Stimulated activated naive CD8-positive, alpha-beta T cell treated with anti-CD3 and anti-CD28 coated beads, Interleukin-15, amount 100 ng/mL, for 72 hours (primary cell): Measurements from ENCODE around the gene CTIF.

Experiments used
- ATAC-seq: fragments of 150-1000 bp; cut with Tn5 transposase; 2 replicates; pipeline ENCODE4 v1.10.0; 2021; ENCODE audit warnings: mild to moderate bottlenecking, moderate library complexity
- DNase-seq, 2 donors: peaks; one replicate each; pipeline ENCODE4 v3.0.0; 2021 to 2022
- H3K27ac Mint-ChIP-seq, 2 donors: one replicate each; pipeline ENCODE4 v1.8.0; 2022; ENCODE audit warnings: mild to moderate bottlenecking in 2 of 2, mixed read lengths in 2 of 2, moderate library complexity in 2 of 2
- H3K27me3 Mint-ChIP-seq: one replicate; pipeline ENCODE4 v1.8.0; 2022; ENCODE audit warnings: mixed read lengths
- H3K4me1 Mint-ChIP-seq: one replicate; pipeline ENCODE4 v1.8.0; 2022; ENCODE audit warnings: mild to moderate bottlenecking, mixed read lengths
- H3K4me3 Mint-ChIP-seq, 2 donors: one replicate each; pipeline ENCODE4 v1.8.0; 2022; ENCODE audit warnings: mild to moderate bottlenecking in 2 of 2, mixed read lengths in 2 of 2, moderate library complexity in 1 of 2
- H3K9me3 Mint-ChIP-seq, 2 donors: one replicate each; pipeline ENCODE4 v1.8.0; 2022; ENCODE audit warnings: mixed read lengths in 2 of 2

Gene CTIF

DNA sequence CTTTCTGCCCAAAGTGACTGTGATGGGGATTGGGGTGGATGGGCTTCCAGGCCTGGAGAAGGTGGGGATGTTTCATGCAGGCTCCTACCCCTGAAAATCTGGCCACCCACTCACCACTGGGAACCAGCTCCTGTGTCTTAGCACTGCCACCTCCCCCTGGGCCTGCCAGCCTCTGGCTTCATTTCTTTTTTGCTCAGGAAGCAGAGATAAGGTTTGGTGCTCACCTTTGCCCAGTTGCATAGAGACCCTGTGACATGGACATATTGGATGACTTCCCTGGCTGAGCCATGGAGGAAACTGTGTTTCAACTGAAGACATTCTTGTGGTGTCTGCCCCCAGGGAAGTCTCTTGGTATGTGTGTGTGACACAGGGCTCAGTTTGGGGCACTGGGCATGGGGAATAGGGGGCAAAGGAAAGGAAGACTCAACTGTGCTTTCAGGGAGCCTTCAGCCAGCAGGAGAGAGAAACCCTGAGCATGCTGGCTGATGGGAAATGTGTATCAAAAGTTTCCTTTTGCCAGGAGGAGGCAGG lies 16.7 kb downstream of the CTIF start:
- H3K27ac Mint-ChIP-seq = peak overlapping the region in 1 of 2 donors; percentile 56
- H3K27me3 Mint-ChIP-seq = no peaks in the 10 kb centered on the region
- no peaks in the 10 kb centered on the region for H3K9me3 Mint-ChIP-seq
- no peak overlapping the region for H3K4me3 Mint-ChIP-seq
- no peak for DNase-seq
- ATAC-seq = no peak
- no peaks in the 10 kb centered on the region for H3K4me1 Mint-ChIP-seq

DNA sequence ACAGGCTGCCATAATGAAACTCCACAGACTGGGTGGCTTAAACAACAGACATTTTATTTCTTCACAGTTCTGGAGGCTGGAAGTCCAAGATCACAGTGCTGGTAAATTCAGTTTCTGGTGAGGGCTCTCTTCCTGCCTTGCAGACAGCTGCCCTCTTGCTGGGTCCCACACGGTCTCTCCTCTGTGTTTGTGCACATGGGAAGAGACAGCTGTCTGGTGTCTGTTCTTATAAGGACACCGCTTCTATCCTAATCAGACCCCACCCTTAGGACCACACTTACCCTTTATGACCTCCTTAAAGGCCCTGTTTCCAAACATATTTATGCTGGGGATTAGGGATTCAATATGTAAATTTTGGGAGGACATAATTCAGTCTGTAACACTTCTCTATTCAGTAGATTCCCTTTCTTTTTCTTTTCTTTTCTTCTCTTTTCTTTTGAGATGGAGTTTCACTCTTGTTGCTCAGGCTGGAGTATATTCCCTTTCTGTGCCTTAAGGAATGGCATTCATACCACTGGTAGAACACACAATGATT lies 18.9 kb downstream of the CTIF start:
- no peak overlapping the region for H3K4me3 Mint-ChIP-seq
- no peaks in the 10 kb centered on the region for H3K4me1 Mint-ChIP-seq
- DNase-seq = no peak
- H3K27ac Mint-ChIP-seq = no peak overlapping the region
- H3K27me3 Mint-ChIP-seq = no peaks in the 10 kb centered on the region
- H3K9me3 Mint-ChIP-seq = no peaks in the 10 kb centered on the region
- ATAC-seq = no peak

DNA sequence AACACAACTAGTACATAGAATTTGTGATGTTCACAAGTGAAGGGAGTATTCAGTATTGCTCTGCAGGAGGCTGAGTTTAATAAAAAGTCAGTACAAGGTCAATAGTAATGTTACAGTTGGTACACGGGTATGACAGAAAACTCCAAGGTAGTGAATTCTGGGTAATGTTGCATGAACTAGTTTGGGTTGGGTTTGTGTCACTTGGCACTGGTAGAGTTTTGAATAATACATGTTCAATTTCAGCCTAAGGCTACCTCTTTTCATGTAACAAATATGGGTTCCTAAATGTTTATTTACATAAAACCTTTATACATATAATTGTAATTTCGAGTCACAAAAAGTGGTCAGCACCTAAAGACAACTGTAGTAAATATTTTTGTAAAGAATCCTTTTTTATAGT lies 19.4 kb downstream of the CTIF start:
- Mint-ChIP-seq H3K4me3 (no peak overlapping the region), H3K9me3 (no peaks in the 10 kb centered on the region), H3K4me1 (peaks cover 3% of the 10 kb centered on the region), H3K27me3 (no peaks in the 10 kb centered on the region), H3K27ac (no peak overlapping the region)
- DNase-seq (no peak), ATAC-seq (no peak)

DNA sequence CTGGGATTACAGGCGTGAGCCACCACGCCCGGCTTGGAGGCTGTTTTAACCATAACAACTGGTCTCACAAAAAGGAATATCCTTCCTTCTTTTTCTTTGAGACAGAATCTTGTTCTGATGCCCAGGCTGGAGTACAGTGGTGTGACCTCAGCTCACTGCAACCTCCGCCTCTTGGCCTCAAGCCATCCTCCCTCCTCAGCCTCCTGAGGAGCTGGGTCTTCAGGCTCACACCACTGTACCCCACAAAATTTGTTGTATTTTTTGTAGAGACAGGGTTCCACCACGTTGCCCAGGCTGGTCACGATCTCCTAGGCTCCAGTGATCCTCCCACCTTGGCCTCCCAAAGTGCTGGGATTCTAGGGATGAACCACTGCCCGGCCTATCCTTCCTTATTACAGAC lies 21.7 kb downstream of the CTIF start:
- Mint-ChIP-seq H3K4me3 (no peak overlapping the region), H3K27me3 (no peaks in the 10 kb centered on the region), H3K27ac (no peak overlapping the region), H3K9me3 (no peaks in the 10 kb centered on the region), H3K4me1 (peaks cover 14% of the 10 kb centered on the region)
- DNase-seq = no peak
- ATAC-seq = no peak

DNA sequence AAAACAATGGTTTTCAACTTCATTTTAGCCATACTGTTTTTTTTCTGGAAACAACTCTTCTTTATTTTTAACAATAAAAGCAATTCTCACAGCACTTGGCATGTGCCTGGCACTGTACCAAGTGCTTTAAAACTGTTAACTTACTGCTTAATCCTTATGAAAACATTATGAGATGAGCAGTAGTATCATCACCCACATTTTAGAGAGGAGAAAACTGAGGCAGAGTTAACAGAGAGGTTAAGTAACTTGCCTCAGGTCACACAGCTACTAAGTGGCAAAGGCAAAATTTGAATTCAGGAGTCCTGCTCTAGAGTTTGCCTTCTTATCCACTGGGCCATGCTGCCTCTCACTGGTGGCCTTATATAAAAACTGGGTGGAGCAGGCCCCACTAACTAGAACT lies 23.2 kb downstream of the CTIF start:
- H3K4me1 Mint-ChIP-seq = peaks cover 14% of the 10 kb centered on the region
- no peak overlapping the region for H3K4me3 Mint-ChIP-seq
- ATAC-seq (no peak), DNase-seq (no peak)
- H3K27ac Mint-ChIP-seq = no peak overlapping the region
- H3K27me3 Mint-ChIP-seq = peaks cover under 1% of the 10 kb centered on the region
- no peaks in the 10 kb centered on the region for H3K9me3 Mint-ChIP-seq

DNA sequence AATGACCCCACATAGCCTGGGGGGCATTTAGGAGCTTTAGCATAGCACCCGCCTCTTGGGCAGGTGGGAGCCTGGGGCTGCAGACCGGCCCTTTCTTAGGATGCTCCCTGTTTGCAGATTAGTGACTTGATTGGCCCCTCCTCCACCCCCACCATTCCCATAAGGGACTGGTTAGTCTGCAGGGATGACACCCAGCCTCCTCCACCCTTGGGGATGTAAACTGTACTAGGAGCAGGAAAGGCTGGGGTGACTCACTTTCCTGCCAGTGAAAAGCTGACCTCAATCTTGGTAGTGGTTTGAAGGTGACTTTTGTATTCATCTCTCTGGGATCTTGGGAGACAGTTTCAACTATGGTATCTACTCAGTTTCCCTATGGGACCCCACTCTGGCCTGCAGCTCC lies 24.2 kb downstream of the CTIF start:
- peaks cover 14% of the 10 kb centered on the region for H3K4me1 Mint-ChIP-seq
- ATAC-seq = no peak
- no peaks in the 10 kb centered on the region for H3K9me3 Mint-ChIP-seq
- DNase-seq = no peak
- peak overlapping the region in 1 of 2 donors; percentile 85 for H3K27ac Mint-ChIP-seq
- peaks cover 9% of the 10 kb centered on the region for H3K27me3 Mint-ChIP-seq
- H3K4me3 Mint-ChIP-seq = no peak overlapping the region

DNA sequence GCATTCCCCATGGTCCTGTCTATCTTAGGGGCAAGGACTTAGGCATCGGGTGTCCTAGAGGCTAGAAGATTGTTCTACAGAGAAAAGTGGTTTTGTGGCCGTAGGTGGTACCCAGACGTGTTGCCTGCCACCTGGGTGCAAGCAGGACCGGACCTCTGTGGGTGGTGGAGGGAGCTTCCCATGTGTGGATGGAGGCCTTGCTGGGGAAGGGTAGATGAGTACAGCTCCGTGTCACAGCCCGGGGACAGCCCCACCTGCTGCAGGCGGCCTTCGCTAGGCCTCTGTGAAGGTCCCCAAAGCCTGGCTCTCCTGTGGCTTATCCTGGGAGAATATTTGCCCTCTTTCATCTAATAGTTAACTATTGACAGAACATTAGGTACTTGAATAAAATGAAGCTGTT lies 25.3 kb downstream of the CTIF start:
- H3K9me3 Mint-ChIP-seq = no peaks in the 10 kb centered on the region
- DNase-seq (no peak), ATAC-seq (no peak)
- no peak overlapping the region for H3K4me3 Mint-ChIP-seq
- H3K4me1 Mint-ChIP-seq = peaks cover 14% of the 10 kb centered on the region
- H3K27ac Mint-ChIP-seq = peak overlapping the region in 1 of 2 donors; percentile 75
- H3K27me3 Mint-ChIP-seq = peaks cover 9% of the 10 kb centered on the region

DNA sequence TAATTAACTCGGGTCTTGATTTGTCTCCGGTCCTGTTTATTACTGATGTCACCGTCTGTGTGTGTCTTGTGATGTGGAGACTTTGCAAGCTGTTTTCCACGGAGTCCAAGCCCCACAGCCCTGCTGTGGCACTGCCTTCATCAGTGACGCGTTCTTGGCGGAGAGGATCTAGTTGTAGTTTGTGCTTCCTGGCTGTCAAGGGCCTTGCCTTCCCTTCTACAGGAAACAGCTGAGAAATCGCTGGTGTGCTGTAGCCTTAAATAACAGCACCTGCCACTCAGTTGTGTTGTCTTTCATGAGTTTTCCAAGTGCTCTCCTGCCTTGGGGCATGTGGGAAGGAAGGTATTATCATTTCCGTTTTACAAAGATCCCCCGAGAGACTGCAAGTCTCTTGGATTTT lies 26.3 kb downstream of the CTIF start:
- DNase-seq = no peak
- Mint-ChIP-seq H3K4me3 (no peak overlapping the region), H3K4me1 (peaks cover 14% of the 10 kb centered on the region), H3K27ac (no peak overlapping the region), H3K9me3 (no peaks in the 10 kb centered on the region), H3K27me3 (peaks cover 9% of the 10 kb centered on the region)
- no peak for ATAC-seq

DNA sequence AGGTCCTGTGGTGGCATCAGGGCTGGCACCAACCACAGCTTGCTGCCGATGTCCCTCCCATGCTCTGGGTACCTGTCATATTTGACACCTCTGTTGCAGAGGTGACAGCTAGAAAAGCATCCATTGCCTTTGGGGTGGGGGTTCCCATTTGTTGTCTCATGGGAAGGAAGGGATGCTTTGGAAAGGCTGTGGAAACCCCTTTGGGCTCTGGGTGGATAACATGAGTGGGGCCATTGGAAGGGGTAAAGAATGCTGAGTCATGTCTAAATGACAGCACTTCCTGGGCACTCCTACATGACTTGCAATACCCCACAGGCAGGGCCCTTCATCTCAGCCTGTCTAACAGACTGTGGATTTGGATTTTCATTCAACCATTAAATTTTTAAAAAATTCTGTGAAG lies 27.8 kb downstream of the CTIF start:
- peaks cover 9% of the 10 kb centered on the region for H3K27me3 Mint-ChIP-seq
- no peak overlapping the region for H3K27ac Mint-ChIP-seq
- H3K4me1 Mint-ChIP-seq = peaks cover 14% of the 10 kb centered on the region
- H3K4me3 Mint-ChIP-seq = no peak overlapping the region
- DNase-seq (no peak), ATAC-seq (no peak)
- H3K9me3 Mint-ChIP-seq = no peaks in the 10 kb centered on the region

DNA sequence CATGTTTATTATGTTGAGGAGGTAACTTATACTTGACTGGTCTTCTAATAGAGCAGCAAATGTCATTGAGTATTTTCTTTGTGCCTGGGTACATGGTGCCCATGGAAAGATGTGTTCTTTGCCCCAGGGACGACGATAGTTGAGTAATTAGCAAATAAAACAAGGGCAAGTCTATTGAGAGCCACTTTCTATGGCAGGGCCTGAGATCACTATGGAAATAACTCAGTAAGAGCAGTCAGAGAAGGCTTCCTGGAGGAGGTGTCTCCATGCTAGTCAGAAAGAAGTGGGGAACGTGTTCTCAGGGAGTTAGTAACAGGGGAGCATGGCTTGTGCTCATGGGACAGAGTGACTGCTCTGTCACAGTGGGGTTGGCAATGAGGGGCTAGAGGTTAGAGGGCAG lies 28.6 kb downstream of the CTIF start:
- peak overlapping the region in 1 of 2 donors; percentile 72 for H3K27ac Mint-ChIP-seq
- no peak overlapping the region for H3K4me3 Mint-ChIP-seq
- peaks cover 9% of the 10 kb centered on the region for H3K27me3 Mint-ChIP-seq
- peaks cover 14% of the 10 kb centered on the region for H3K4me1 Mint-ChIP-seq
- no peaks in the 10 kb centered on the region for H3K9me3 Mint-ChIP-seq
- no peak for ATAC-seq
- no peak for DNase-seq

DNA sequence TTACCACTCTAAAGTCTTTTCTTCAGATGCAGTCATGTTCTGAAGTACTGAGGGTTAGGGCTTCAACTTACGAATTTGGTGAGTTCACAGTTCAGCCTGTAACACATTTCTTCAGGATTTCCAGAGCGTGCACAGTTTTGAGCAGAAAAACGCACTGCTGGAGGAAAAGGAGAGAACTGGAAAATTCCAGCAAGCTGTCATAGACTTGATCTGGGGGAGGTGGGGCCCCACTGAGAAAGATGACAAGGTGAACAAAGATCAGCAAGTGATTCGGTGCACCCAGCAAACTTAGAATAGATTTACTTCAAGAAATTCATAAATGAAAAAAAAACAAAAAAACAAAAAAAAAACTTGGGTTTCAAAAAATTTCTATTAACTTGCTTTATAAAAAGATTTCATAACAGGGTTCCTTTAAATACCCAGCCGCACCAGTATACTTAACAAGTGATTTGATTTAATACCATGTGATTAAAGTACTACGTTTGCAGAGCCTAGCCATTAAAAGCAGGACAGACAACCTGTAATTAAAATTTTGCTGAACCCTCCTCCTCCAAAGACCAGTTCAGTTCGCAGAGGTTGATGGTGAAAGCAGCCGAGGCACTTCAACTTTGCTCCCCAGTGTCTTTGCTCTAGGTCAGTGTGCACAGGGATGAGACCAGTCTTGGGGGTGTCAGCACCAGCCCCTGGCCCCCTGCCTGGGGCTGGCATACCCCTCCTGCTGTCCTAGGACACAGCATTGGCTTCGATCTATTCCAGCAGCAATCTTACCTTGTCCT lies 30.5 kb downstream of the CTIF start:
- Mint-ChIP-seq H3K4me3 (no peak overlapping the region), H3K9me3 (no peaks in the 10 kb centered on the region), H3K27ac (no peak overlapping the region), H3K27me3 (peaks cover 9% of the 10 kb centered on the region), H3K4me1 (peaks cover under 1% of the 10 kb centered on the region)
- DNase-seq = no peak
- ATAC-seq = no peak

DNA sequence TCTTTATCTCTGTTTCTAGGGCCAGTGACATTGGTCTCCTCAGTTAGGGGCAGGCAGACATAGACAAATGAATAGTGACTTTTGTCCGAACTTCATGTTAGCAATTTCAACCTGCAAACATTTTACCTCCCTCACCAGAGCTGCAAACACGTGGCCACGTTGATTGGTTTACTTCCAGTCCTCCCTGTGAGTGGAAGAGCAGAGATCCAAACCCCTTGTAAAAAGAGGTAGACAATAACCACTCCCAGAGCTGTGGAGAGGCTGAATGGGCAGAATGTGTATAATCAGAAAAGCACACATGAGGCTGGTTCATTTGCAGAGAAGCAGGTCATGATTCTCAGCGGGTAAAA lies 31.1 kb downstream of the CTIF start:
- no peak for DNase-seq
- H3K27ac Mint-ChIP-seq = no peak overlapping the region
- no peaks in the 10 kb centered on the region for H3K4me1 Mint-ChIP-seq
- no peaks in the 10 kb centered on the region for H3K9me3 Mint-ChIP-seq
- no peak for ATAC-seq
- H3K4me3 Mint-ChIP-seq = no peak overlapping the region
- H3K27me3 Mint-ChIP-seq = peaks cover 9% of the 10 kb centered on the region

DNA sequence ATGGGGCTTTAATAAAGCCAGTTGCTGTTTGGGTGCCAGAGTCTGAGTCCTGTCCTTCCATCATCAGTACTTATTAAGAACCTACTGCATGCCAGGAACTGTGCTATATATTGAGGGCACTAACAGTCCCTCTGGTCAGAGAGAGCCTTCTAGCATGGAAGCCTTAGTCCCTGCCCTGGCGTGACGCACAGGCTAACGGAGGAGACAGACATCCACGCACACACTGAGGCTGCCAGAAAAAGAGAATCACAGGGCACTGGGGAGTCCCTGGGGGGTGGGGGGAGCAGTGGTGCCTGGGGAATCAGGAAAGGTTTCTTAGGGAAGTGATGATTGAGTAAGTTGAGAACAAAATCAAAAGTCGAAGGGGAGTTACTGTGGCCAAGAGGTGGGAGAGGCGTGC lies 31.5 kb downstream of the CTIF start:
- peaks cover 9% of the 10 kb centered on the region for H3K27me3 Mint-ChIP-seq
- H3K4me3 Mint-ChIP-seq = no peak overlapping the region
- no peak for ATAC-seq
- H3K4me1 Mint-ChIP-seq = no peaks in the 10 kb centered on the region
- no peaks in the 10 kb centered on the region for H3K9me3 Mint-ChIP-seq
- H3K27ac Mint-ChIP-seq = no peak overlapping the region
- DNase-seq = no peak

DNA sequence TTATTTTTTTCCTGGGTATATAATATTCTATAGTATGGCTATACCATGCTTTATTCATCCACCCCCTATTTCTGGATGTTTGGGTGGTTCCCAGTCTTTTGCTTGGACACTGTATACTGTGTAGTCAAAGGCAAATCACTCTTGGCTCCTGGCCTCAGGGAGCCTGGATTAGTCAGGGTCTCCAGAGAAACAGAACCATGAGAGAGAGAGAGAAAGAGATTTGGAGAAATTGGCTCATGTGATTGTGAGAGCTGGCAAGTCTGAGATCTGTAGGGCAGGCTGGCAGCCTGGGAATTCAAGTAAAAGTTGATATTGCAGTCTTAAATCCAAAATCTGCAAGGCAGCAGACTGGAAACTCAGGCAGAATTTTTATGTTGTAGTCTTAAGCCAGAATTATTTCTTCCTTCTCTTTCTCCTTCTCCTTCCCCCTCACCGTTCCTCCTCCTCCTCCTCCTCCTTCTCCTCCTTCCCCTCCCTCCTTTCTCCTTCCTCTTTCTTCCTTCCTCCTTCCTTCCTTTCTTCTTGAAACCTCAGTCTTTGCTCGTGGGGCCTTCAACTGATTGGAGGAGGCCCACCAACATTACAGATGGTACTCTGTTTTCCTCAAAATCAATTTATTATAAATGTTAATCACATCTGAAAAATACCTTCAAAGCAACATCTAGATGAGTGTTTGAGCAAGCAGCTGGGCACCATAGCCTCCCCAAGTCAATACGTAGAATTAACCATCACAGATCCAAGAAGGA lies 33.0 kb downstream of the CTIF start:
- ATAC-seq (no peak), DNase-seq (no peak)
- Mint-ChIP-seq H3K27ac (no peak overlapping the region), H3K4me3 (no peak overlapping the region), H3K9me3 (no peaks in the 10 kb centered on the region), H3K4me1 (no peaks in the 10 kb centered on the region), H3K27me3 (peaks cover 9% of the 10 kb centered on the region)

DNA sequence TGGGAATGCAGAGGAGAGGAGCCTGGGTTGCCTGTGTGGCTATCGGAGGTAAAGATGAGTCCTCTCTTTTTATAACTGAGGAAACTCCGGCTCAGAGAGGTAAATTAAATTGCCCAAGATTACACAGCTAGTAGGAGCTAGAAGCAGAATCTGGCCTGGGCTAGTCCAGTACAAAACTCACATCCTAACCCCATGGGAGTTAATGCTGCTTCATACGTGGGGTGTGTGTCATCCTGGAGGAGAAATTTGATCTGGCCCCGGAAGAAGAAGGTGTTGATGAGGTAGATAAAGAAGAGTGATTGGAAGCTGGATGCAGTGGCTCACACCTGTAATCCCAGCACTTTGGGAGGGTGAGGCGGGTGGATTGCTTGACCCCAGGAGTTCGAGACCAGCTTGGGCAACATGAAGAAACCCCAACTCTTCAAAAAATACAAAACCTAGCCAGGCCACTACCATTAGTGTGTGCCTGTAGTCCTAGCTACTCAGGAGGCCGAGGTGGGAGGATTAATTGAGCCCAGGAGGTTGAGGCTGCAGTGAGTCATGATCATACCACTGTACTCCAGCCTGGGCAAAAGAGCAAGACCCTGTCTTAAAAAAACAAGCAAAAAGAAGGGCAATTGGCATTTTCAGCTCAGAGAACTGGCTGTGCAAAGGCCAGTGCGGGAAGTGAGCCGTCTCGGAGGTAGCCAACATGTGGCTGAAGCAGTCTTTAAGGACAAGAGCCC lies 33.7 kb downstream of the CTIF start:
- ATAC-seq (no peak), DNase-seq (no peak)
- Mint-ChIP-seq H3K27ac (no peak overlapping the region), H3K9me3 (peaks cover 0 to 1% of the 10 kb centered on the region in 2 donors), H3K27me3 (peaks cover 3% of the 10 kb centered on the region), H3K4me1 (no peaks in the 10 kb centered on the region), H3K4me3 (no peak overlapping the region)
